Choroid plexus epithelial cell (primary cell): ENCODE results near the gene MTG1.
"Not testable (repeated sequence)": the region's sequence is repeated elsewhere in the genome, so short reads cannot be mapped to it uniquely, and the experiment has no call there.

Experiments used
- DNase-seq: peaks from one replicate; pipeline ENCODE4 v3.0.0-alpha.2; 2010; ENCODE audit warnings: low read depth
- H3K4me3 ChIP-seq: 2 replicates; pipeline ENCODE4 v1.5.1; 2011; ENCODE audit warnings: low read depth, mild to moderate bottlenecking, control low read depth, low read length, moderate library complexity
- TF ChIP-seq, protein P1 (sequence below): conservative IDR thresholded peaks from 2 replicates; pipeline ENCODE4 v1.5.1; 2011; ENCODE audit warnings: low read depth, mild to moderate bottlenecking, control low read depth, inconsistent platforms, low read length, moderate library complexity

MTG1 gene

GRCh38 chr10:133379152-133379800 lies 14.7 kb upstream of the MTG1 start, which contains the start of gene PAOX:
TSS of gene PAOX (plus strand) at chr10:133379262. CDS start at chr10:133379317, 55 bp downstream.
- peak; percentile 65 for DNase-seq
- peak within 1 kb of the TSS; percentile 72 for H3K4me3 ChIP-seq
- TF ChIP-seq, protein P1, sequence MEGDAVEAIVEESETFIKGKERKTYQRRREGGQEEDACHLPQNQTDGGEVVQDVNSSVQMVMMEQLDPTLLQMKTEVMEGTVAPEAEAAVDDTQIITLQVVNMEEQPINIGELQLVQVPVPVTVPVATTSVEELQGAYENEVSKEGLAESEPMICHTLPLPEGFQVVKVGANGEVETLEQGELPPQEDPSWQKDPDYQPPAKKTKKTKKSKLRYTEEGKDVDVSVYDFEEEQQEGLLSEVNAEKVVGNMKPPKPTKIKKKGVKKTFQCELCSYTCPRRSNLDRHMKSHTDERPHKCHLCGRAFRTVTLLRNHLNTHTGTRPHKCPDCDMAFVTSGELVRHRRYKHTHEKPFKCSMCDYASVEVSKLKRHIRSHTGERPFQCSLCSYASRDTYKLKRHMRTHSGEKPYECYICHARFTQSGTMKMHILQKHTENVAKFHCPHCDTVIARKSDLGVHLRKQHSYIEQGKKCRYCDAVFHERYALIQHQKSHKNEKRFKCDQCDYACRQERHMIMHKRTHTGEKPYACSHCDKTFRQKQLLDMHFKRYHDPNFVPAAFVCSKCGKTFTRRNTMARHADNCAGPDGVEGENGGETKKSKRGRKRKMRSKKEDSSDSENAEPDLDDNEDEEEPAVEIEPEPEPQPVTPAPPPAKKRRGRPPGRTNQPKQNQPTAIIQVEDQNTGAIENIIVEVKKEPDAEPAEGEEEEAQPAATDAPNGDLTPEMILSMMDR: no peak

- peak overlapping the region; percentile 61 for H3K4me3 ChIP-seq
- DNase-seq: no peak
- TF ChIP-seq, protein P1: no peak
Observed at GRCh38 chr10:133379801-133380666, 13.9 kb upstream of the MTG1 start.

GRCh38 chr10:133381036-133381435 lies 12.9 kb upstream of the MTG1 start:
- DNase-seq: no peak
- no peak overlapping the region for H3K4me3 ChIP-seq
- TF ChIP-seq, protein P1: no peak

GRCh38 chr10:133383551-133383950 lies 10.4 kb upstream of the MTG1 start:
- no peak overlapping the region for H3K4me3 ChIP-seq
- no peak for DNase-seq
- TF ChIP-seq, protein P1: no peak

DNA sequence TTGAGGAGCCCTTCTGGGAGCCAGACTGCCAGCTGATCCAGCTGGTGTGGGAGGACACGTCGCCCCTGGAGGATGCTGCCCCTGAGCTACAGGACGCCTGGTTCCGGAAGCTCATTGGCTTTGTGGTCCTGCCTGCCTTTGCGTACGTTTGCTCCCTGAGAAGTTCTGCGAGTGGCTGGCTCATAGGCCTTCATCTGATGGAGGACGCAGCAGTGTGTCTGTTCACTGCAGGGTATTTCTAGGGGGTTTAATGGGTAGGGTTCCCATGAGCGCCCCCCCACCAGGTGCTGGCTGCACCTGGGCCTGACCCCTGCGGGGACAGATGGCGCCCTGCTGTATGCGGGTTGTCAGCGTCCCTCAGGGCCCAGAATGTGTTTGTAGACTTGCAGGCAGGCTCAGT lies 9.9 kb upstream of the MTG1 start:
- TF ChIP-seq, protein P1: no peak
- DNase-seq: no peak
- H3K4me3 ChIP-seq: no peak overlapping the region

GRCh38 chr10:133385214-133385613 lies 8.7 kb upstream of the MTG1 start:
- no peak overlapping the region for H3K4me3 ChIP-seq
- no peak for DNase-seq
- TF ChIP-seq, protein P1: no peak

DNA sequence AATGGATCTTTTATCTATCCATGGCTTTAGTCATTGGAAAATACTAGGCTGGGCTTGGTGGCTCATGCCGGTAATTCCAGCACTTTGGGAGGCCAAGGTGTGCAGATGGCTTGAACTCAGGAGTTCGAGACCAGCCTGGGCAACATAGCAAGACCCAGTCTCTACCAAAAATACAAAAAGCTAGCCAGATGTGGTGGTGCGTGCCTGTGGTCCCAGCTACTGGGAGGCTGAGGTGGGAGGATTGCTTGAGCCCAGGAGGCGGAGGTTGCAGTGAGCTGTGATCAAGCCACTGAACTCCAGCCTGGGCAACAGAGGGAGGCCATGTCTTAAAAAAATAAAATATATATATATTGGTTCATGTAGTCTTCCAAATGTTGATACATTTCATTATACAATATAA lies 7.0 kb upstream of the MTG1 start:
- not testable (repeated sequence) for DNase-seq, H3K4me3 ChIP-seq
